ENCODE data around the gene HEYL. TPM values are rescaled to one million over a fixed set of nuclear protein-coding genes. Genes with fewer than 3 reads are reported as not detected.
A peak's percentile ranks its signal among the peaks of the same experiment; 100 is the strongest.

HEYL gene
- total RNA-seq: not detected
- not detected for total RNA-seq (2013)

DNA sequence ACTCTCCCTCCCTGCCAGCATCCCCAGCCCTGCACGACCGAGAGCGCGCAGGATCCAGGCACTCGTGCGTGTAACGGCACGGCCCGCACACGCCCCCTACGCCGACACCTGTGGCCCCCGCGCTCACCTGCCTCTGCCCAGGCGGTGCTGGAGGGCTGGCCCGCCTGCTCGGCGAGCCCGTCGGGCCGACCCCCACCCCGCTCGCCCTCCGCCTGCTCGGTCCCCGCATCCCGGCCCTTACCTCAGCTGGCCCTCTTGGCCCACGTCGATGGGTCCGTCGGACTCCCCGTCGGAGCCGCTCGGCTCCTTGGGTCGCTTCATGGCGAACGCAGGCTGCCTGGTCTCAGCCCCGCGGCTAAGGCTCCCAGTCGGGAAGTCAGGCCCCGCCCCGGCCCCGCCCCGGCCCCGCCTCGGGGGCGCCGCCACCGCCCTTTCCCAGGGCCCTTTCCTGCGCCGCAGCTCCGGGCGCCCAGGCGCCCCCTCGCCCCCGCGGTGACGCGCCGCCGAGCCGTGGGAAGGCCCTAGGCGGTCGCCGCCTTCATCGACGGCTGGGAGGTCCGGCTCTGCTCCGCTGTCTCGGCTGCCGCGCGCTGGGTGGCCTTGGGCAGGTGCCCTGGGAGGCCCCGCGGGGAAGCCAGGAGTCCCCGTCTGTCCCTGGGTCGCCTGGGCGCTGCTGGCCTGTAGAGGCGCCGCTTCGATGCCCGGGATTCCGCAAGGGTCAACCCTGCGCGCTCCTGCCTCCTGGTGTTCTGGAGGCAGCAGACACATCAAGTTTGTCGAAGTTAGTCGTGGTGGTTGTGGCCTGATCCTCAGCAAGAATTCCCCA lies at the start of gene HEYL:
HEYL (minus strand) TSS at position 339 of the 826 bp plus-strand sequence; CDS start at position 321, 18 bp downstream.
- H3K36me3 Mint-ChIP-seq: no peaks in the 10 kb centered on the region
- no peak for TF ChIP-seq CTCF (IDR thresholded peaks at IDR 0.05)
- H3K4me1 Mint-ChIP-seq: no peaks in the 10 kb centered on the region
- H3K27me3 ChIP-seq (ENCODE audit: control insufficient read depth, insufficient read depth, low read length): peaks cover 7% of the 10 kb centered on the region
- H3K4me3 Mint-ChIP-seq: peak within 1 kb of the TSS; percentile 49
- H3K4me1 ChIP-seq (ENCODE audit: control insufficient read depth, insufficient read depth, low read length): no peaks in the 10 kb centered on the region
- no peaks in the 10 kb centered on the region for H3K9me3 Mint-ChIP-seq
- H3K27ac ChIP-seq (ENCODE audit: low read length): no peak within 1 kb of the TSS
- ATAC-seq (peak in 2 of 3 donors; percentile 35 to 64), DNase-seq (peak in 1 of 2 donors; percentile 53)
- intact Hi-C loops (cut with micrococcal nuclease): no loop called here
- H3K27me3 Mint-ChIP-seq (ENCODE audit: low read depth in 2 of 2): peaks cover 53 to 55% of the 10 kb centered on the region in 2 donors
- WGBS (ENCODE audit: insufficient coverage): 5% methylated on average over 88 of the region's 88 CpGs
- H3K9me3 ChIP-seq (ENCODE audit: control insufficient read depth, insufficient read depth, low read length): no peaks in the 10 kb centered on the region
- no peak within 1 kb of the TSS for H3K4me3 ChIP-seq (ENCODE audit: low read length)
- no peak within 1 kb of the TSS for H3K27ac Mint-ChIP-seq
- H3K36me3 ChIP-seq (ENCODE audit: control insufficient read depth, insufficient read depth, low read length): no peaks in the 10 kb centered on the region

DNA sequence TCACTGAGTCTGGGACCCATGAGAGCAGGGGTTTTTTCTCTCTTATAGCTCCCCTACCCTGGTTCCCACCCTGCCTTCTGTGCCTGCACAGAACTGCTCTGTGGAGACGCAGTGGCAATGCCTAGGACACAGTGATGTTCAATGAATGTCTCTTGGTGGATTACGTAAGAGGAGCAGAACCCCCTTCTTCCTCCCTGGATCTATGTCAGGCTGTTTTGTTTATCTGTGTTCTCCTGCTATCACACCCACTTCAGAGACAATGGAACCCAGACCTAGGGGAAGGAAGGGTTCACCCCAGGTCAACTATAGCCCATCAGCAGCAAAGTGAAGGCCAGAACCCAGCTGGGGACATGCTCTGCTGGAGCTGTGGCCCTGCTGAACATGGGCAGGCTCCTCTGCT lies 49.8 kb upstream of the HEYL start:
- Mint-ChIP-seq H3K9me3 (no peaks in the 10 kb centered on the region), H3K27ac (no peak overlapping the region), H3K36me3 (no peaks in the 10 kb centered on the region), H3K4me3 (no peak overlapping the region), H3K27me3 (ENCODE audit: low read depth in 2 of 2) (peaks cover 43 to 53% of the 10 kb centered on the region in 2 donors), H3K4me1 (peaks cover 12 to 21% of the 10 kb centered on the region in 2 donors)
- ATAC-seq (no peak), DNase-seq (no peak)
- H3K27me3 ChIP-seq (ENCODE audit: control insufficient read depth, insufficient read depth, low read length): peaks cover 40% of the 10 kb centered on the region
- H3K27ac ChIP-seq (ENCODE audit: low read length): no peak overlapping the region
- no peak overlapping the region for H3K4me3 ChIP-seq (ENCODE audit: low read length)
- peaks cover 29% of the 10 kb centered on the region for H3K4me1 ChIP-seq (ENCODE audit: control insufficient read depth, insufficient read depth, low read length)
- H3K36me3 ChIP-seq (ENCODE audit: control insufficient read depth, insufficient read depth, low read length): no peaks in the 10 kb centered on the region
- intact Hi-C loops (cut with micrococcal nuclease): no loop called here
- TF ChIP-seq CTCF (IDR thresholded peaks at IDR 0.05): no peak
- no peaks in the 10 kb centered on the region for H3K9me3 ChIP-seq (ENCODE audit: control insufficient read depth, insufficient read depth, low read length)
- 85% methylated on average over 2 of the region's 2 CpGs for WGBS (ENCODE audit: insufficient coverage)

GRCh38 chr1:39688706-39689105 lies 49.3 kb upstream of the HEYL start:
- no peak overlapping the region for H3K4me3 Mint-ChIP-seq
- WGBS (ENCODE audit: insufficient coverage): 79% methylated on average over 3 of the region's 3 CpGs
- Histone ChIP-seq H3K27me3 (ENCODE audit: control insufficient read depth, insufficient read depth, low read length) (peaks cover 40% of the 10 kb centered on the region), H3K36me3 (ENCODE audit: control insufficient read depth, insufficient read depth, low read length) (no peaks in the 10 kb centered on the region), H3K9me3 (ENCODE audit: control insufficient read depth, insufficient read depth, low read length) (no peaks in the 10 kb centered on the region), H3K4me1 (ENCODE audit: control insufficient read depth, insufficient read depth, low read length) (peaks cover 33% of the 10 kb centered on the region), H3K4me3 (ENCODE audit: low read length) (no peak overlapping the region), H3K27ac (ENCODE audit: low read length) (no peak overlapping the region)
- peaks cover 12 to 21% of the 10 kb centered on the region in 2 donors for H3K4me1 Mint-ChIP-seq
- no peaks in the 10 kb centered on the region for H3K9me3 Mint-ChIP-seq
- no peak for TF ChIP-seq CTCF (IDR thresholded peaks at IDR 0.05)
- no peaks in the 10 kb centered on the region for H3K36me3 Mint-ChIP-seq
- H3K27me3 Mint-ChIP-seq (ENCODE audit: low read depth in 2 of 2): peaks cover 40 to 50% of the 10 kb centered on the region in 2 donors
- intact Hi-C loops (cut with micrococcal nuclease): no loop called here
- no peak for ATAC-seq
- no peak overlapping the region for H3K27ac Mint-ChIP-seq
- no peak for DNase-seq
